NCI-H82 treated with DMSO at 0.1 percent for 48 hours (cell line): ENCODE measurements around the gene HOXD10.
A peak's percentile ranks its signal among the peaks of the same experiment; 100 is the strongest.

Source experiments
- DNase-seq: peaks from one replicate; lab custom pipeline; 2025; ENCODE audit not compliant: unreplicated experiment; lab: John Stamatoyannopoulos, UW

The HOXD10 gene

DNA sequence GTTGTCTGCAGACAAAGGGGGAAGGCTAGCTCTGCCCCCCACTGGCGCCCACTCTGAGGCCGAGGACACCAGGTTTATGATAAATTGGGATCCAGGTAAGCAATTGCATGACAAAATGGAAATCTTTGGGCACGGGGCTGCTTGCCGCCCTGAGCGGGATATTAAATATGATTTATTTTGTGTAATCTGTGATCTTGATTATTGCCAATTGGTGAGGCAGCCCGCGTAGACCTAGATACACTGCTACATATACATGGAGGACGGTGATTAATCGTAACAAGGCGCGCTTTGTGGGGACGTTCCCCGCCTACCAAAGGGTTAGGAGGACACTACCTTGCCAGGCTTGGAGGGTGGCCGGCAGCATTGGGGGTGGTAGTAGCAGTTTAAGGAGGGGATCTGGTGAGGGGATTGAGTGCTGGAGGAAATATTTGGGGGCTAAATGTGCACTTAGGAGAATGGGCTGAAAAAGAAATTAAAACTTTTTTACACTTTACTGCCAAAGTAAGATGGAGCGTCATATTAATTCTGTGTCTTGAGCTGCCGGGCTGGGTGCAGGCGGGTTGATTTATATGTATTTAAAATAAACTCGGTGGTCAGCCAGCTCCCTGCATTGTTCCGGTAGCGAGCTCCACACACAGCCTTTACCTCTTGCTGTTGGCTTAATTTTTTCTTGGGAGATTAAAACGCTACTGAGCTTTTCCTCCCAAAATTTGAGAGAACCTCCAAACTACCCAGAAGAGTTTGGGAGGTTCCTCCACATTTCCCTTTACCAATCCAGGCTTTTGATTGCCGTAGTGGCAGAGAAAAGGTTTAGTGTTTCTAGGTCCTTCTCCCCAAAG lies 44.6 kb downstream of the HOXD10 start:
- DNase-seq = no peak

DNA sequence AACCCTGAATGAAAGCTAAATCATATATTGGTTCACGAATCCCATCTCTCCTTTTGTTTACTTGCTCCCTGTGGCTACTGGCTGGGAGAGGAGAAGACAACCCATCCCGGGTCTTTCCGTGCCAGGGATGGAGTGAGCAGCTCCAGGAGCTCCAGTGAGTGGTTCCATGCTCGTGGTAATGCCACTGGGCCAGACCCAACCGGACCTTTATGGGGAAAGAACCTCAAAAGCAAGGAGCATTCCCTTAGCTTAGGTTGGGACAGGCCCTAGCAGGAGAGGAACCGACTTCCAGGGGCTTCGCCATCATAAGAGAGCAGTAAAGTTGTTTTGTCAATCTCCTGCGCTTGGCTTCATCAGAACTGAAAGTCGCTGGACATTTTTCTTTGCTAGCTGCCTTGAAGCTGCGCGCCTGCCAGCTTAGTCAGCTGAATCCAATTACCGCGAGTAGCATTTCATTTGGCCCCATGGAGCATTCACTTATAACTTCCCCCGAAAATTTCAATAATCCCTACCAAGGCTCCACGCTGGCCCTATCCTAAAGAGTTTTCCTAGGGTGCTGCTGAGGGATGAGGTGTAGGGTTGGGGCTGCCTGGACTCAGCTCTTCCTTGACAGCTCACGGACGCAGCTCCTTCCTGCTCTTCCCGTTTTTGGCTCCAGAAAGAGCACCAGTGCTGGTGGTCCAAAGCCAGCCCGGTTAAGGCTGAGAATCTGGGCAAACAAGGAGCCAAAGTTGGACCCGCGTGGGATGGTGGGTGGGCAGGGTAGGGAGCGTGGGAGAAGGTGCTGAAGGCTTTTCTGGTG lies 45.4 kb downstream of the HOXD10 start:
- peak; percentile 60 for DNase-seq

DNA sequence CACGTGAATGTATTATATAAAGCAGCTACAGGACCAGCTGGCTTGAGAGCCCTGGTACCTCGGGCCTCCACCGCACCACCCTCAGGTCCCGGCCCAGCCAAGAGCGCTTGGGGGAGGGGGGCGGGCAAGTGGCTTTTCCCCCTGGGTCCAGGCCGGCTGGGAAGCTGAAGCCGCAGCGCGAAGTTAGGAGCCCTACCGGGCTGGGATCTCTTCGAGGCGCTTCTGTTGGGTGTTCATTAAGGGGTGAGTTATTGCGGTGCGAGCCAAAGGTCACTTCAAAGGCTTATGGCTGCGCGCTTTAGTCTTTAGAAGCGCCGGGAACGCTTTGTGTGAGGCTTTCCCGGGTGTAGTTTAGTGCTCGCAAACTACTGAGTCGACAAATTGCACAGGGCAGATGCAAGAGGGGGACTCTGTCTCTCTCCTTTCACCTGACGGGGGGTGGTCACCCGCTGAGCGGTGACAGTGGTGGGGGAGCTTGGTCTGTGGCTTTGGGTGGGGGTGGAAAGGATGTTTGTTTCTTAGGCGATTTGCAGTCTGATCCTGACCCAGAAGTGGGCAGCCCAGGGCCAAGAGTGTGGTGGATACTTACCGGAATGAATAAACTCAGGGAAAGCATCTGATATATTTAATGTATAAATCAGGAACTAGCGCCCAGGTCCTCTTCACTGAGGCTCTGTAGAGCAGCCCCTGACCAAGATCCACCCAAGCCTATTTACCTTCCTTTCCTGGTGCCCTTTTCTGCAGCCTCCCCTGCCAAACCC lies 46.5 kb downstream of the HOXD10 start:
- DNase-seq = no peak

DNA sequence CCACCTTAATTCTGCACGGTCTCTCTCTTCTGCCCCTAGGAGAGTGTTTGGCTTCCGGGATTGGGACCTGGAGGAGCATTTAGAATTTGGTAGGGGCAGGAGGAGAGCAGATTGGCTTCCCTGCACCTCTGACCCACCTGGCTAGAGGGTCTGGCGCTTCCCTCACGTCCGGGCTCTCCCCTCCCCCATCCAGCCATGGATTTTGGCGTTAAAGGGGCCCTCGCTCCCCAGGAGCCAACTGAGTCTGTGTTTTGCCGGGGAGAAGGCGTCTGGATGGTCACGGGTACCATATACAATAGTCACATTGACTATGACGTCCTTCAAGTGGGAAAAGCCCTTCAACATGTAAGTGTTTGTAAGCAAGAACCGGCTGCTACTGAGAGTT lies 47.1 kb downstream of the HOXD10 start:
- no peak for DNase-seq

DNA sequence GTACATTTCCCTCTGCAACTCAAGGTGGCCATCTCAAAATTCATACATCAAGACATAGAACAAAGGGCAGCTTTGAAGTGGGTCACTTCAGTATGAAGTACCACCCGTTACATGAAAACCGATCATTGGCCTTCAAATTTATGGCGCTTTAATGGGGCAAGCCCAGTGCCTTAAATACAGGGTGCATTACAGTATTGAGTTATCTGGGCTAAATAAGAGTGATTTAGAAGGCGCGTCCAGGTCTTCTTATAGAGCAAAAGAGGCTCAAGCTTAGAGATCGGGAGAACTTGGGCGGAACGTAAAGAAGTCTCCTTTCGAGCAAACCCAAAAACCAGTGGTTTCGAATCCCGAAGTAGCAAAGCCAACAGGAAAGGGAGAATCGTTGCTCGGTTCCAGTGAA lies 47.6 kb downstream of the HOXD10 start:
- no peak for DNase-seq

DNA sequence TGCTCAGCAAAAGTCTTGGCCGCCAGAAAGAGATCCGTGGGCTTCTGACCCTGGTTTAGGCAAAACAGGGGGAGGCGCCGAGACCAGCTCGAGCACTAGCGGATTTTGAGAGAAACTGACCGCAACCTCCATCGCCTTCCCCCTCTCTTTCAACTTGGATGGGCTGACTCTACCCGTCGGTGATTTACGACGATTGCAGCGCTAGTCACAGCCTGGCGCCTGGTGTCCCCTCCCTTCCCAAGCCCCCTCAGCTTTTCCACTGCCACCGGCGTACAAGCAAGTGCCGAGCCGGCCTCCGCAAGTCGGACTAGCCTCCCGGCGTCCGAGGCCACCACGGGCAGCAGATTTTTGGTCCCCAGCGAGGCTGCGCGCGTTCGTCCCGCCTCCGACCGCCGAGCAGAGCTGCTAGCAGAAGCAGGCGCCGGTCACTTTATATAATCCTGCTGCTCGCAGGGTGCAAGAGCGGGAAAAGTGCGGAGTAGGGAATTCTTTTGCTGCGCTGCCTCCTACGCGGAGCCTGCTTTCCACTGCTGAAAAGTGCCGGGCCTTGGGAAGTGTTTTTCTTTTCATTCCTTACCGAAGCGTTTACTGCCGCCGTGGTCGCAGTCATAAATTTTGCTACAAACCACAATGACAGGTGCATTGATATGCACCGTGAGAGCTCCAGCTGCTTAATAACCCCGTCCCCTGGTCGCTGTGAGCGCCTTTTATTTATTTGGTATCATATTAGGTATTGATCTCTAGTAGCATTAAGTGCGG lies 48.2 kb downstream of the HOXD10 start:
- no peak for DNase-seq

DNA sequence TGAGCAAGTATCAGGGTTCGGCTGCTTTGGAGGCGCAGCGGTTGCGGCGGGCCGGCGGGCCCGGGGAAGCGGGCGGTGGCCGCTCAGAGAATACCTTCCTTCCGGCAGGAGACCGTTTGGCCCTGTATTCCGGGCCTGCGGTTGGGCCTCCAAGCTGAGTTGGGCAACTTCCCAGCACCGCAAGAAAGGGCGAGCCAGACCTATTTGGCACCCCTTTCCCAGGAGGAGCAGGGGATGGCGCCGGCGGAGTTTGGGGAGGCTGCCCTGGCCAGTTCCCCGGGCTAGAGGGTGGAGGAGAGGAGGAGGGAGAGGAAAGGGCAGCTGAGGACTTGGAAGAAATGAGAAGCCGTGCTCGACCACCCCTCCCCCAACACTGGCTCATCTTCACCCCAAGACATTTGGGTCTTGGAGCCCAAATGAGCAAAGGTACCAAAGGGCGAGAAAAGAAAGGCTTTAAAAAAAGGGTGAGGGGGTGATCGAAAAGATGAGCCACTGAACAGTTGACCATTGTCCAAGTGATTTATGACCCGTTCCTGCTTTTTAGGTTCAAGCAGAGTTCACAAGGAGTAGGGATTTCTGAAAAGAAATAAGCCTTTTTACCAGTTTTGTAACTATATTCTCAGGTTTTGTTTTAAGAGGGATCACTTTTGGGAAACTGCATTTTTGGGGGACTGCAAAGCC lies 48.9 kb downstream of the HOXD10 start:
- DNase-seq = no peak

DNA sequence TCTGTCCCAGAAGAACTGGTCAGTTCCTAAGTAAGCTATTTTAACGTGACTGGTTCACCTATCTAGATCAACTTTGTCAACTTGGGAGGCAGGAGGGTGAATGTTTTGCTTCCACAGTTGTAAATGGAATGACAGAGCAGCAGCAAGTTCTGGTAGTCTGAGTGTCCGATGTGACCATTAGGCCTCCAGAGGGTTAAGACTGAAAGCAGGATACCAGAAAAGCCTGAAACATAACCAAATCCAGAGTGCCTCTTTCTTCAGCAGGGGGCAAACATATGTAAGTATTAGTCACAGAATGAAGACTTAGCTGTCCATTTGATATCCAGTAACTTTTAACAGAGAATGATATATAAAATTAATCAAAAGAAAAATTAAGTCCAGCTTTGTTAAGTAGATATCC lies 49.7 kb downstream of the HOXD10 start:
- DNase-seq = no peak

DNA sequence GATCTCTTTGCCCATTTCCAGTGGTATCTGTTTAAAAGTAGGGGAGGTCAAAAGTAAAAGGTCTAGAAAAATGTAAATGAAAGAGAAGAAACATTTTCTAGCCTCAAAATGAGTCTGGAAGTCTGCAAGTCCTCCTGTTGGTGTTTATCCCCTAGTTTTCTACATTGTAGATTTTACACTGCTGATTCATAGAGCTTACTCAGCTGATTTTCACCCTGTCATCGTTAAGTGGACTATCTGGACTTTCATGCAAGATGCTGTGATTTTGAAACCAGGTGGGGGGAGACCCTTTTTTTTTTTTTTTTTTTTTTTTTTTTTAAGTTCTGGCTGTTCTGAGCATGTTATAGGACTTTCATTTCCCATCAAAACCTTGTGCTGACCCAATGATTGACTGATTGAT lies 50.8 kb downstream of the HOXD10 start:
- no peak for DNase-seq

DNA sequence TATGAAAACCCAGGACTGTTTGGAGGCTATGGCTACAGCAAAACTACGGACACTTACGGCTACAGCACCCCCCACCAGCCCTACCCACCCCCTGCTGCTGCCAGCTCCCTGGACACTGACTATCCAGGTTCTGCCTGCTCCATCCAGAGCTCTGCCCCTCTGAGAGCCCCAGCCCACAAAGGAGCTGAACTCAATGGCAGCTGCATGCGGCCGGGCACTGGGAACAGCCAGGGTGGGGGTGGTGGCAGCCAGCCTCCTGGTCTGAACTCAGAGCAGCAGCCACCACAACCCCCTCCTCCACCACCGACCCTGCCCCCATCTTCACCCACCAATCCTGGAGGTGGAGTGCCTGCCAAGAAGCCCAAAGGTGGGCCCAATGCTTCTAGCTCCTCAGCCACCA lies 52.6 kb downstream of the HOXD10 start:
- DNase-seq = no peak
